Thymus (tissue), 11 donors: ENCODE results near the gene TUBA1A. TPM values are rescaled to one million over a fixed set of nuclear protein-coding genes. Genes with fewer than 3 reads are reported as not detected.
"Not testable (repeated sequence)": the region's sequence is repeated elsewhere in the genome, so short reads cannot be mapped to it uniquely, and the experiment has no call there.

Experiments
- DNase-seq, 9 donors: peaks; one replicate each; pipeline ENCODE4 v3.0.0-alpha.2; 2013; ENCODE audit warnings: low spot score in 9 of 9, low read depth in 6 of 9, missing footprints in 1 of 9
- H3K27ac ChIP-seq, 2 donors: one replicate each; pipeline ENCODE4 v1.5.1; 2013; ENCODE audit warnings: control low read depth in 1 of 2, low read depth in 1 of 2, low read length in 1 of 2, mild to moderate bottlenecking in 1 of 2, moderate library complexity in 1 of 2
- H3K27me3 ChIP-seq, 2 donors: one replicate each; pipeline ENCODE4 v1.5.1; 2013; ENCODE audit warnings: low read length in 1 of 2; ENCODE audit not compliant: control insufficient read depth in 2 of 2, insufficient read depth in 1 of 2
- H3K36me3 ChIP-seq, 2 donors: one replicate each; pipeline ENCODE4 v1.5.1; 2013; ENCODE audit warnings: low read length in 1 of 2, mild to moderate bottlenecking in 1 of 2, moderate library complexity in 1 of 2; ENCODE audit not compliant: control insufficient read depth in 2 of 2, insufficient read depth in 2 of 2
- H3K4me1 ChIP-seq, 2 donors: one replicate each; pipeline ENCODE4 v1.5.1; 2013; ENCODE audit warnings: low read length in 2 of 2; ENCODE audit not compliant: control insufficient read depth in 2 of 2, insufficient read depth in 2 of 2
- H3K4me3 ChIP-seq, 2 donors: one replicate each; pipeline ENCODE4 v1.5.1; 2013; ENCODE audit warnings: low read length in 2 of 2, control low read depth in 1 of 2, mild to moderate bottlenecking in 1 of 2
- H3K9me3 ChIP-seq, 2 donors: one replicate each; pipeline ENCODE4 v1.5.1; 2013; ENCODE audit warnings: low read length in 1 of 2, mild to moderate bottlenecking in 1 of 2; ENCODE audit not compliant: control insufficient read depth in 2 of 2, insufficient read depth in 1 of 2
- whole genome bisulfite sequencing: extraction: QIAGEN DNeasy Blood & Tissue Kit; methylation state at CpG from one replicate; pipeline ENCODE4 v1.1.7; 2013; 5-methylcytosine and 5-hydroxymethylcytosine counted together
- polyA plus RNA-seq: library from polyadenylated mRNA; stranded (reverse); fragments of 200-250 nt; gene quantifications from one replicate; pipeline ENCODE4 v1.2.3, GENCODE V29; 2013
- total RNA-seq: library from RNA; stranded (reverse); fragments of 120-200 nt; gene quantifications from one replicate; pipeline ENCODE4 v1.2.4, GENCODE V29; 2013
- donor health status: healthy.

The TUBA1A gene
- total and polyA plus RNA-seq, 2 donors: 111 to 276 TPM

GRCh38 chr12:49183214-49183950, 5.5 kb downstream of the TUBA1A start:
- peaks cover 21 to 28% of the 10 kb centered on the region in 2 donors for H3K36me3 ChIP-seq
- H3K9me3 ChIP-seq, H3K27ac ChIP-seq, DNase-seq, H3K4me3 ChIP-seq, H3K4me1 ChIP-seq, H3K27me3 ChIP-seq: not testable (repeated sequence)
- 94% methylated on average over 15 of the region's 15 CpGs for WGBS

GRCh38 chr12:49174218-49174617, 14.7 kb downstream of the TUBA1A start:
- 78% methylated on average over 5 of the region's 5 CpGs for WGBS
- Histone ChIP-seq H3K36me3 (no peaks in the 10 kb centered on the region), H3K9me3 (no peaks in the 10 kb centered on the region), H3K27ac (no peak overlapping the region), H3K4me1 (peaks cover 0 to 2% of the 10 kb centered on the region in 2 donors), H3K4me3 (no peak overlapping the region), H3K27me3 (no peaks in the 10 kb centered on the region)
- DNase-seq: no peak

GRCh38 chr12:49170924-49171323, 18.0 kb downstream of the TUBA1A start:
- no peak overlapping the region for H3K4me3 ChIP-seq
- H3K36me3 ChIP-seq: no peaks in the 10 kb centered on the region
- H3K4me1 ChIP-seq: peaks cover 0 to 2% of the 10 kb centered on the region in 2 donors
- H3K27ac ChIP-seq: no peak overlapping the region
- no peaks in the 10 kb centered on the region for H3K9me3 ChIP-seq
- H3K27me3 ChIP-seq: no peaks in the 10 kb centered on the region
- DNase-seq: no peak

- Histone ChIP-seq H3K27me3 (no peaks in the 10 kb centered on the region), H3K27ac (no peak overlapping the region), H3K4me1 (no peaks in the 10 kb centered on the region), H3K9me3 (no peaks in the 10 kb centered on the region), H3K36me3 (no peaks in the 10 kb centered on the region), H3K4me3 (no peak overlapping the region)
- DNase-seq: no peak
- over 99% methylated on average over 2 of the region's 2 CpGs for WGBS
Measured at GRCh38 chr12:49165114-49165513, 23.8 kb downstream of the TUBA1A start.

GRCh38 chr12:49161901-49162300, 27.0 kb downstream of the TUBA1A start:
- not testable (repeated sequence) for H3K27me3 ChIP-seq, H3K27ac ChIP-seq, H3K4me1 ChIP-seq, H3K36me3 ChIP-seq, H3K9me3 ChIP-seq, DNase-seq, H3K4me3 ChIP-seq
- 97% methylated on average over 4 of the region's 4 CpGs for WGBS

- WGBS: 73% methylated on average over 6 of the region's 6 CpGs
- Histone ChIP-seq H3K4me1 (no peaks in the 10 kb centered on the region), H3K36me3 (no peaks in the 10 kb centered on the region), H3K27ac (no peak overlapping the region), H3K4me3 (no peak overlapping the region), H3K9me3 (no peaks in the 10 kb centered on the region), H3K27me3 (no peaks in the 10 kb centered on the region)
- no peak for DNase-seq
Measured at GRCh38 chr12:49161092-49161795, 27.6 kb downstream of the TUBA1A start.

- H3K27ac ChIP-seq: no peak overlapping the region
- H3K4me1 ChIP-seq: no peaks in the 10 kb centered on the region
- 96% methylated on average over 2 of the region's 2 CpGs for WGBS
- no peaks in the 10 kb centered on the region for H3K27me3 ChIP-seq
- no peak overlapping the region for H3K4me3 ChIP-seq
- no peaks in the 10 kb centered on the region for H3K36me3 ChIP-seq
- H3K9me3 ChIP-seq: no peaks in the 10 kb centered on the region
- no peak for DNase-seq
Measured at GRCh38 chr12:49160399-49160798, 28.5 kb downstream of the TUBA1A start.

GRCh38 chr12:49154221-49154620, 34.7 kb downstream of the TUBA1A start:
- H3K4me1 ChIP-seq: no peaks in the 10 kb centered on the region
- no peaks in the 10 kb centered on the region for H3K36me3 ChIP-seq
- no peaks in the 10 kb centered on the region for H3K9me3 ChIP-seq
- H3K4me3 ChIP-seq: no peak overlapping the region
- H3K27ac ChIP-seq: no peak overlapping the region
- H3K27me3 ChIP-seq: no peaks in the 10 kb centered on the region
- DNase-seq: no peak
- WGBS: 98% methylated on average over 3 of the region's 3 CpGs

GRCh38 chr12:49147384-49147783, 41.5 kb downstream of the TUBA1A start:
- Histone ChIP-seq H3K27ac (no peak overlapping the region), H3K9me3 (no peaks in the 10 kb centered on the region), H3K4me1 (no peaks in the 10 kb centered on the region), H3K36me3 (no peaks in the 10 kb centered on the region), H3K4me3 (no peak overlapping the region), H3K27me3 (no peaks in the 10 kb centered on the region)
- DNase-seq: no peak
- 97% methylated on average over 2 of the region's 2 CpGs for WGBS
